DND-41 (cell line): ENCODE results near the gene TUT4.

Experiments used
- CTCF ChIP-seq: IDR thresholded peaks from 2 replicates; pipeline ENCODE4 v1.5.1; 2012; ENCODE audit warnings: borderline replicate concordance, low read length, moderate library complexity, mild to moderate bottlenecking; ENCODE audit not compliant: poor library complexity, severe bottlenecking; ENCODE audit errors: extremely low read depth
- EZH2 ChIP-seq: IDR thresholded peaks from 3 replicates; pipeline ENCODE4 v1.6.1; 2012; ENCODE audit warnings: borderline replicate concordance, low read depth, mild to moderate bottlenecking, moderate library complexity, low read length, inconsistent platforms; ENCODE audit not compliant: severe bottlenecking

DNA sequence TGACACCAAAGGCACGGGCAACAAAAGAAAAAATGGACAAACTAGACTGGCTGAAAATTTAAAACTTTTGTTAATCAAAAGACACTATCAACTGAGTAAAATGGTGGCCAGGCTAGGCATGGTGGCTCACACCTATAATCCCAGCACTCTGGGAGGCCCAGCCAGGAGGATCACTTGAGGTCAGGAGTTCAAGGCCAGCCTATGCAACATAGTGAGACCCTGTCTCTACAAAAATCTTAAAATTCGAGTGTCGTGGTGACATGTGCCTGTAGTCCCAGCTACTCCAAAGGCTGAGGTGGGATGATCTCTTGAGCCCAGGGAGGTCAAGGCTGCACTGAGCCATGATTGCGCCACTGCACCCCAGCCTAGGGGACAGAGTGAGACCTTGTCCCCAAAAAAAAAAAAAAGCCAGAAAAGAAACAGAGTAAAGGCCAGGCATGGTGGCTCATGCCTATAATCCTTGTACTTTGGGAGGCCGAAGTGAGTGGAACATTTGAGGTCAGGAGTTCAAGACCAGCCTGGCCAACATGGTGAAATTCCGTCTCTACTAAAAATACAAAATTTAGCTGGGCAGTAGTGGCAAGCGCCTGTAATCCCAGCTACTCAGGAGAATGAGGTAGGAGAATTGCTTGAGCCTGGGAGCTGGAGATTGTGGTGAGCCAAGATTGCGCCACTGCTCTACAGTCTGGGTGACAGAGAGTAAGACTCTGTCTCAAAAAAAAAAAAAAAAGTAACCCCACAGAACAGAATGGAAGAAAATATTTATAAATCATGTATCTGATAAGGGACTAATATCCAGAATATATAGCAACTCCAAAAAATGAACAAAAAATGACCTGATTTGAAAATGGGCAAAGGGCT lies 8.0 kb downstream of the TUT4 start:
- TF ChIP-seq CTCF (no peak), EZH2 (no peak)
